Measurements from ENCODE around the gene CAT.

CAT gene

DNA sequence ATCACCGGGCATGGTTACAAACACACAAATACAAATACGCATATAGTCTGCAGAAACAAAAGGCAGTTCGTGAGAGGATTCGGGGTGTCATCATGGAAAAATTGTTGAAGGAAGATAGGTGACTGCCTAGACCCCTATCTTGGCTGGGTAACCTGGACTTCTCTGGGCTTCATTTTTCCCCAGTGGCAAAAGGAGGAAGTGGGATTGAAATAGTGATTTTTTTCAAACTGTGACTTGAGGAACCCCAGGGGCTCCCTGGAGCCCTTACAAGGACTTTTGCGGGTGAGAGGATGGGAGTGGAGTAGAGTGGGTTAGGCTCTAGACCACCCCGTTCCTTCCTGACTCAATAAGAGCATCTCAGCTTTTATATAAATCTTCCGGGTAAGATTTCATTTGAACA is 75.9 kb downstream of the CAT start:
- peaks cover 0 to 6% of the 10 kb centered on the region in 2 donors for H3K4me1 ChIP-seq (ENCODE audit: control insufficient read depth in 2 of 2, insufficient read depth in 1 of 2, low read depth in 1 of 2, low read length in 2 of 2)
- H2AK5ac ChIP-seq (ENCODE audit: low read depth, low read length), result no peak overlapping the region
- H3K9ac ChIP-seq (ENCODE audit: low read depth, low read length, poor library complexity), result no peak overlapping the region
- H3K18ac ChIP-seq (ENCODE audit: low read length), result no peak overlapping the region
- H3K23ac ChIP-seq (ENCODE audit: low read depth, low read length, poor library complexity), result no peak overlapping the region
- H3K36me3 ChIP-seq (replicated peaks in 1 of 2; ENCODE audit: control insufficient read depth in 2 of 2, insufficient read depth in 2 of 2, low read length in 2 of 2), result no peaks in the 10 kb centered on the region
- H3K27ac ChIP-seq (replicated peaks; ENCODE audit: low read length), result no peak overlapping the region
- H2AFZ ChIP-seq (ENCODE audit: low read length), result no peak overlapping the region
- no peak overlapping the region for H2BK15ac ChIP-seq (ENCODE audit: low read length)
- H3K27me3 ChIP-seq (ENCODE audit: control insufficient read depth in 3 of 3, insufficient read depth in 3 of 3, low read depth in 1 of 3, low read length in 3 of 3), result peaks cover 0 to 8% (median 0%) of the 10 kb centered on the region in 3 experiments
- no peak overlapping the region for H3K4me2 ChIP-seq (ENCODE audit: insufficient read depth, low read length, poor library complexity, severe bottlenecking)
- H3K9me3 ChIP-seq (replicated peaks in 1 of 2; ENCODE audit: control insufficient read depth in 2 of 2, insufficient read depth in 1 of 2, low read depth in 1 of 2, low read length in 2 of 2), result no peaks in the 10 kb centered on the region
- WGBS, 2 donors (ENCODE audit: extremely low coverage in 2 of 2, insufficient read length in 2 of 2, insufficient replicate concordance in 1 of 2), result no CpG with 5 or more reads among the region's 7 CpGs
- H3K14ac ChIP-seq (ENCODE audit: low read length), result no peak overlapping the region
- H2BK5ac ChIP-seq (ENCODE audit: low read length), result no peak overlapping the region
- DNase-seq (ENCODE audit: low spot score), result no peak
- H2BK12ac ChIP-seq (ENCODE audit: low read length), result no peak overlapping the region
- no peak overlapping the region for H2BK120ac ChIP-seq (ENCODE audit: low read depth, low read length)
- no peak overlapping the region for H4K8ac ChIP-seq (ENCODE audit: low read depth, low read length)
- H3K4me3 ChIP-seq (ENCODE audit: low read length in 2 of 2), result no peak overlapping the region
- no peak overlapping the region for H4K91ac ChIP-seq (ENCODE audit: low read depth, low read length, poor library complexity)
- no peak overlapping the region for H3K4ac ChIP-seq (ENCODE audit: low read length)
- H3K79me1 ChIP-seq (ENCODE audit: low read depth, low read length), result no peaks in the 10 kb centered on the region

DNA sequence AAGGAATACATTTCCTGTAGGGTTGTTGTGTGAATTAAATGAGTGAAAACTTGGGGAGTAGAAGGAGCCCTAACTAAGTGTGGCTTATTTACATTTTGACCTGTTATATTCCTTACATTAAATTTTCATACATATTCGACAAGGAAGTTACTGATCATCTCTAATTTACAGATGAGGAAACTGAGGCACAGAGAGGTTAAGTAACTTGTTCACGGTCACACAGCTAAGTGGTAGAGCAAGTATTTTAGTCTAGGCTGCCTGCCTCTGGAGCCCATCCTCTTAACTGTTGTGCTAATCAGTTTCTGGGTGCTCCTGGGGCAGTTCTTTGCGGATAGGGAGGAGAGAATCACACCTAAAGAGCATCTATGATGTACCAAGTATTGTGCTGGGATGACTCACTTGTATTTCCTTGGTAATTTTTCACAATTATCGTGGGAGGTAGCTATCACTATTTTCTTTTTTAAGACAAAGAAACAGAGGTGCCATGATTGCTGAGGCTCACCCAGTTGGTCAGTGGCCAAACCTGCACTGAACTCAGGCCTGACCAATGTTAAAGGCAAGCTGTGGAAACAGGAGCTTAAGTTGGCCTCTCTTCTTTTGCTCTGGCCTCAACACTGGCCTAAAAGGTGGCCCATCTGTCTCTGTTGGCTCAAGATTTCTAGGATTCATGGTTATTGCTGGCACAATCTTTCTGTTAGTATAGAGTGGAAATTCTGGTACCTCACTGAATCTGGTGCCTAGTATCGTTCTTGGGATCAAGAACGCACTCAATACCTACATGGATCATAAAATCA is 77.7 kb downstream of the CAT start:
- H3K27me3 ChIP-seq (ENCODE audit: control insufficient read depth in 3 of 3, insufficient read depth in 3 of 3, low read depth in 1 of 3, low read length in 3 of 3), result peaks cover 0 to 5% (median 0%) of the 10 kb centered on the region in 3 experiments
- H3K4me3 ChIP-seq (ENCODE audit: low read length in 2 of 2), result no peak overlapping the region
- H4K8ac ChIP-seq (ENCODE audit: low read depth, low read length), result no peak overlapping the region
- no peaks in the 10 kb centered on the region for H3K79me1 ChIP-seq (ENCODE audit: low read depth, low read length)
- no CpG with 5 or more reads among the region's 6 CpGs for WGBS, 2 donors (ENCODE audit: extremely low coverage in 2 of 2, insufficient read length in 2 of 2, insufficient replicate concordance in 1 of 2)
- H3K9ac ChIP-seq (ENCODE audit: low read depth, low read length, poor library complexity), result no peak overlapping the region
- H2BK12ac ChIP-seq (ENCODE audit: low read length), result no peak overlapping the region
- no peak for DNase-seq (ENCODE audit: low spot score)
- H3K36me3 ChIP-seq (replicated peaks in 1 of 2; ENCODE audit: control insufficient read depth in 2 of 2, insufficient read depth in 2 of 2, low read length in 2 of 2), result no peaks in the 10 kb centered on the region
- H3K23ac ChIP-seq (ENCODE audit: low read depth, low read length, poor library complexity), result no peak overlapping the region
- H3K9me3 ChIP-seq (replicated peaks in 1 of 2; ENCODE audit: control insufficient read depth in 2 of 2, insufficient read depth in 1 of 2, low read depth in 1 of 2, low read length in 2 of 2), result no peaks in the 10 kb centered on the region
- H4K91ac ChIP-seq (ENCODE audit: low read depth, low read length, poor library complexity), result no peak overlapping the region
- no peak overlapping the region for H2BK15ac ChIP-seq (ENCODE audit: low read length)
- H3K27ac ChIP-seq (replicated peaks; ENCODE audit: low read length), result no peak overlapping the region
- no peak overlapping the region for H2BK5ac ChIP-seq (ENCODE audit: low read length)
- H2AFZ ChIP-seq (ENCODE audit: low read length), result no peak overlapping the region
- no peak overlapping the region for H3K4ac ChIP-seq (ENCODE audit: low read length)
- peaks cover 0 to 5% of the 10 kb centered on the region in 2 donors for H3K4me1 ChIP-seq (ENCODE audit: control insufficient read depth in 2 of 2, insufficient read depth in 1 of 2, low read depth in 1 of 2, low read length in 2 of 2)
- no peak overlapping the region for H3K18ac ChIP-seq (ENCODE audit: low read length)
- no peak overlapping the region for H2AK5ac ChIP-seq (ENCODE audit: low read depth, low read length)
- no peak overlapping the region for H2BK120ac ChIP-seq (ENCODE audit: low read depth, low read length)
- no peak overlapping the region for H3K14ac ChIP-seq (ENCODE audit: low read length)
- no peak overlapping the region for H3K4me2 ChIP-seq (ENCODE audit: insufficient read depth, low read length, poor library complexity, severe bottlenecking)

DNA sequence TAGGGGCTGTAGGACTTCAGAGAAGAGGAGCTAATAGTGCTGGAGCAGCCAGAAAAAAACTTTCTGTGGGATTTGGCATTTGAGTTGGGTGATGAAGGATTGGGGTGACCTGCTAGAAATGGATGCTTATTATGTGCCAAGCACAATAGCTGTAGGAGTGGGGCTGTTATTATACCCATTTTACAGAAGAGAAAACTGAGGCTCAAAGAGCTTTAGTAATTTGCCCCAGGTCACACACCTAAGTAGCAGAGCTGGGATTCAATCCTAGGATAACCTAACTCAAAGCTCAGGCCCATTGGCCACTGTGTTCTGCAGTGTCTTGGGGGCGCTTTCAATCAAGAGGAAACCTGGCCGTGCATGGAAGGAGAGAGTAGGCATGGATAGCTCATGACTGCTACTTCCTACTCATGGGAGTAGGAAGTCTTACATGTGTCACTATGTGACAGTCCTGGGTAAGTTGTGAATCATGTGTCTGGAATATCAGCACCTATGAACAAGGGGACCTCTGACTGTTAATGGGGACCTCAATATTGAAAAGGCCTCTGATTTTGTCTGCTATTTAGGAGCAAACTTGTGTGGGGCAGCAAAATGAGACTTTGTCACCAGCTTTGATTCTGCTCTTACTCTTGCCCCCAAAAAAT is 81.0 kb downstream of the CAT start:
- Histone ChIP-seq H4K8ac (ENCODE audit: low read depth, low read length) (no peak overlapping the region), H3K23ac (ENCODE audit: low read depth, low read length, poor library complexity) (no peak overlapping the region), H2BK120ac (ENCODE audit: low read depth, low read length) (no peak overlapping the region), H3K18ac (ENCODE audit: low read length) (no peak overlapping the region), H2BK5ac (ENCODE audit: low read length) (no peak overlapping the region), H3K79me1 (ENCODE audit: low read depth, low read length) (no peaks in the 10 kb centered on the region), H3K4me2 (ENCODE audit: insufficient read depth, low read length, poor library complexity, severe bottlenecking) (no peak overlapping the region), H3K27ac (replicated peaks; ENCODE audit: low read length) (no peak overlapping the region), H3K4me3 (ENCODE audit: low read length in 2 of 2) (no peak overlapping the region), H3K4ac (ENCODE audit: low read length) (no peak overlapping the region), H2AK5ac (ENCODE audit: low read depth, low read length) (no peak overlapping the region), H4K91ac (ENCODE audit: low read depth, low read length, poor library complexity) (no peak overlapping the region), H3K9ac (ENCODE audit: low read depth, low read length, poor library complexity) (no peak overlapping the region), H2AFZ (ENCODE audit: low read length) (no peak overlapping the region), H3K36me3 (replicated peaks in 1 of 2; ENCODE audit: control insufficient read depth in 2 of 2, insufficient read depth in 2 of 2, low read length in 2 of 2) (no peaks in the 10 kb centered on the region), H3K27me3 (ENCODE audit: control insufficient read depth in 3 of 3, insufficient read depth in 3 of 3, low read depth in 1 of 3, low read length in 3 of 3) (peaks cover 0 to 19% (median 0%) of the 10 kb centered on the region in 3 experiments), H3K4me1 (ENCODE audit: control insufficient read depth in 2 of 2, insufficient read depth in 1 of 2, low read depth in 1 of 2, low read length in 2 of 2) (no peaks in the 10 kb centered on the region), H2BK15ac (ENCODE audit: low read length) (no peak overlapping the region), H3K9me3 (replicated peaks in 1 of 2; ENCODE audit: control insufficient read depth in 2 of 2, insufficient read depth in 1 of 2, low read depth in 1 of 2, low read length in 2 of 2) (no peaks in the 10 kb centered on the region), H3K14ac (ENCODE audit: low read length) (no peak overlapping the region), H2BK12ac (ENCODE audit: low read length) (no peak overlapping the region)
- no CpG with 5 or more reads among the region's 2 CpGs for WGBS, 2 donors (ENCODE audit: extremely low coverage in 2 of 2, insufficient read length in 2 of 2, insufficient replicate concordance in 1 of 2)
- DNase-seq (ENCODE audit: low spot score), result no peak

DNA sequence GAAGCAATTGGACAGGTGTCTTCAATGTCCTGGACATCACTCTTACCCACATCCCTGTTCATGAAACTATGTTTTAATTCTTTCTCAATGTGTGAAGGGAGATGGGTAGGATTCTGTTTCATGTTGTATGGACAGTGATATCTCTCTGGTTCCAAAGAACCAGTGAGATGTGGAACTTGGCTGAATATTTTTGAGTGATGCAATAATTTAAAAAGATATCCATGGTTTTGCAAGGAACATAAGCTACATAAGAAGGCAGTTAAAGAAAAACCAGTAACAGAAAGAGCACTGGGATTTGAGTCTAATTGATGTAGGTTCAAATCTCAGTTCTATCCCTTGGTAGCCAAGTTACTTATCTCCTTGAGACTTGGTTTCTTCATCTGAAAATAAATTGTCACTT is 82.5 kb downstream of the CAT start:
- no peak overlapping the region for H3K9ac ChIP-seq (ENCODE audit: low read depth, low read length, poor library complexity)
- H2AFZ ChIP-seq (ENCODE audit: low read length), result no peak overlapping the region

More for the DNA sequence above, 82.5 kb downstream of the CAT start:
- Histone ChIP-seq H2BK120ac (ENCODE audit: low read depth, low read length) (no peak overlapping the region), H3K79me1 (ENCODE audit: low read depth, low read length) (no peaks in the 10 kb centered on the region), H3K36me3 (replicated peaks in 1 of 2; ENCODE audit: control insufficient read depth in 2 of 2, insufficient read depth in 2 of 2, low read length in 2 of 2) (no peaks in the 10 kb centered on the region), H3K4me1 (ENCODE audit: control insufficient read depth in 2 of 2, insufficient read depth in 1 of 2, low read depth in 1 of 2, low read length in 2 of 2) (no peaks in the 10 kb centered on the region), H3K4me2 (ENCODE audit: insufficient read depth, low read length, poor library complexity, severe bottlenecking) (no peak overlapping the region), H2BK5ac (ENCODE audit: low read length) (no peak overlapping the region), H4K91ac (ENCODE audit: low read depth, low read length, poor library complexity) (no peak overlapping the region), H2BK15ac (ENCODE audit: low read length) (no peak overlapping the region), H3K27ac (replicated peaks; ENCODE audit: low read length) (no peak overlapping the region), H3K14ac (ENCODE audit: low read length) (no peak overlapping the region), H3K27me3 (ENCODE audit: control insufficient read depth in 3 of 3, insufficient read depth in 3 of 3, low read depth in 1 of 3, low read length in 3 of 3) (peaks cover 0 to 24% (median 0%) of the 10 kb centered on the region in 3 experiments), H3K9me3 (replicated peaks in 1 of 2; ENCODE audit: control insufficient read depth in 2 of 2, insufficient read depth in 1 of 2, low read depth in 1 of 2, low read length in 2 of 2) (no peaks in the 10 kb centered on the region), H3K4me3 (ENCODE audit: low read length in 2 of 2) (no peak overlapping the region), H4K8ac (ENCODE audit: low read depth, low read length) (no peak overlapping the region), H3K4ac (ENCODE audit: low read length) (no peak overlapping the region), H3K23ac (ENCODE audit: low read depth, low read length, poor library complexity) (no peak overlapping the region), H2AK5ac (ENCODE audit: low read depth, low read length) (no peak overlapping the region), H3K18ac (ENCODE audit: low read length) (no peak overlapping the region), H2BK12ac (ENCODE audit: low read length) (no peak overlapping the region)
- DNase-seq (ENCODE audit: low spot score), result no peak
